Measurements from ENCODE around the gene CBLIF. TPM values are rescaled to one million over a fixed set of nuclear protein-coding genes. Genes with fewer than 3 reads are reported as not detected.

The CBLIF gene
- total and polyA plus RNA-seq, 2 of the 8 experiments (the other 6 are each of a cell fraction or from before 2014, with no cell fraction given): not detected

DNA sequence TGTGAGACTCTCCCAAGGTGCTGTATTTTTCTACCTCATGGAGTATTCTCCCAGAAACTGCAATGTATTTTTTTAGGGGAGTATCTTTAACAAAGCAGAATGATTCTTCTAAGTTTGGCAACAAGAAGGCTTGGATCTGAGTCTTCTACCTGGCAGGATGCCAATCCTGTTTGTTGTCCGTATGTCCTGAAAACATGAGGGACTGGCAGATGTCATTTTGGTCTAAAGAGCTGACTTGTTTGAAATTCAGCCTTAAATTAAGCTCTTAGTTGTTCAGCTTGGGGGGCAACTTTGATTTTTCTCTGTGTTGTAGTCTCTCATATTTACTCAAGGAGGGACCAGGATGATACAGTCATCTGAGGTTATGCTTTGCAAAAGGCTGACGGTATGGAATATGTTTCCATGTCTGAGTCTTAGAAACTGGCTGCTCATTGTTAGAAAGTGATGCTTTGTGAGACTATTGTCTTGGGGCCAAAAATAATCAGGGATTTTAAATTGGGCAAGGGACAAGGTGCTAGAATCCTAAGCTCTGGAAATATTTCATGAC lies 44.1 kb downstream of the CBLIF start:
- POLR2A ChIA-PET (ENCODE audit: partially characterized antibody): interaction anchor here (2.0 to 2.1 kb wide), 2 partner anchors 9 to 45 kb away, joined by 6 to 8 read pairs; partner anchors contain the start of genes MRPL16 and STX3
- no peak overlapping the region for H3K14ac ChIP-seq (ENCODE audit: insufficient read length)
- H4K91ac ChIP-seq (replicated peaks; ENCODE audit: insufficient read length, low read length): no peak overlapping the region
- 86% methylated on average over 2 of the region's 2 CpGs; no CpG with 5 or more reads in 1 of the 2 experiments for WGBS, 2 experiments (ENCODE audit: extremely low coverage in 1 of 2, insufficient coverage in 1 of 2, insufficient read length in 1 of 2, insufficient replicate concordance in 2 of 2, low coverage in 1 of 2, low lambda C conversion rate in 2 of 2, missing lambda C conversion rate in 1 of 2)
- H3K9me3 ChIP-seq (ENCODE audit: insufficient read depth in 2 of 2, low read depth in 1 of 2, low read length in 1 of 2): no peaks in the 10 kb centered on the region
- H2BK20ac ChIP-seq (ENCODE audit: low read length): no peak overlapping the region
- H4K5ac ChIP-seq (ENCODE audit: insufficient read length, low read depth, low read length): no peak overlapping the region
- no peak overlapping the region for H3K56ac ChIP-seq (replicated peaks; ENCODE audit: insufficient read length, low read depth, low read length)
- H2BK5ac ChIP-seq (ENCODE audit: low read depth, low read length): no peak overlapping the region
- TF ChIP-seq YY1 (IDR thresholded peaks at IDR 0.05; ENCODE audit: low read depth, low read length): no peak
- no peak for TF ChIP-seq CBX8 (IDR thresholded peaks at IDR 0.05; ENCODE audit: borderline replicate concordance, low read depth, low read length)
- H2AK5ac ChIP-seq (ENCODE audit: low read depth, low read length): no peak overlapping the region
- H3K27ac ChIP-seq (ENCODE audit: low read depth, low read length): no peak overlapping the region
- H3K36me3 ChIP-seq (ENCODE audit: control insufficient read depth in 2 of 4, insufficient read depth in 4 of 4, low read length in 3 of 4): peaks cover 10 to 36% (median 24%) of the 10 kb centered on the region in 4 experiments
- DNase-seq (ENCODE audit: low read depth in 1 of 2, low spot score in 2 of 2) (no peak), FAIRE-seq (no peak)
- H3K4me1 ChIP-seq (replicated peaks in 1 of 4; ENCODE audit: control insufficient read depth in 3 of 4, insufficient read depth in 4 of 4, low read length in 3 of 4): no peaks in the 10 kb centered on the region
- no peak overlapping the region for H3K4me3 ChIP-seq (ENCODE audit: extremely low read depth in 1 of 4, insufficient read depth in 2 of 4, low read depth in 3 of 4, low read length in 4 of 4)
- H4K20me1 ChIP-seq (replicated peaks in 1 of 2; ENCODE audit: control insufficient read depth in 1 of 2, insufficient read depth in 2 of 2, low read length in 2 of 2): peaks cover 0 to 3% of the 10 kb centered on the region in 2 experiments
- H2BK120ac ChIP-seq (replicated peaks; ENCODE audit: low read depth, low read length): no peak overlapping the region
- no peak overlapping the region for H3K4ac ChIP-seq (replicated peaks; ENCODE audit: insufficient read length, low read depth, low read length)
- H3K23me2 ChIP-seq (ENCODE audit: low read depth, low read length): no peaks in the 10 kb centered on the region
- no peak overlapping the region for H4K8ac ChIP-seq (ENCODE audit: extremely low read depth, insufficient read depth, low read length)
- H2BK15ac ChIP-seq (ENCODE audit: low read length): no peak overlapping the region
- no peak overlapping the region for H3K4me2 ChIP-seq (ENCODE audit: insufficient read depth in 1 of 2, low read depth in 2 of 2, low read length in 2 of 2)
- H2AFZ ChIP-seq (ENCODE audit: low read length): no peak overlapping the region
- H3K9ac ChIP-seq (replicated peaks in 1 of 4; ENCODE audit: extremely low read depth in 1 of 4, low read depth in 3 of 4, low read length in 3 of 4): no peak overlapping the region
- no peaks in the 10 kb centered on the region for H3K27me3 ChIP-seq (replicated peaks in 1 of 4; ENCODE audit: control insufficient read depth in 3 of 4, extremely low read depth in 1 of 4, insufficient read depth in 3 of 4, low read length in 3 of 4)
- CTCF ChIA-PET (ENCODE audit: partially characterized antibody): interaction anchor here (0.7 to 5.1 kb wide), 16 partner anchors 8 to 463 kb away, joined by 3 to 48 read pairs (median 3); partner anchors contain the start of genes MRPL16 and STX3
- H3K79me1 ChIP-seq (ENCODE audit: low read depth, low read length): no peaks in the 10 kb centered on the region
- H2BK12ac ChIP-seq (ENCODE audit: low read depth, low read length): no peak overlapping the region
- no peaks in the 10 kb centered on the region for H3K79me2 ChIP-seq (ENCODE audit: control insufficient read depth in 1 of 2, insufficient read depth in 2 of 2, low read length in 2 of 2)
- H3K18ac ChIP-seq (ENCODE audit: extremely low read depth, low read length): no peak overlapping the region
- no peak overlapping the region for H3K23ac ChIP-seq (ENCODE audit: insufficient read length)

All from H1 (cell line).